Erythroblast (primary cell): ENCODE measurements around the gene PCAT7.

ENCODE experiments used
- GATA1 ChIP-seq: IDR thresholded peaks from 2 replicates; pipeline ENCODE4 v1.6.1; 2011; ENCODE audit warnings: low read depth, mild to moderate bottlenecking, control low read depth, low read length, moderate library complexity
- POLR2A ChIP-seq: IDR thresholded peaks from 2 replicates; pipeline ENCODE4 v1.6.1; 2011; ENCODE audit warnings: mild to moderate bottlenecking, low read length

- TF ChIP-seq POLR2A, result no peak
- no peak for TF ChIP-seq GATA1
These were observed 825 bp upstream of the PCAT7 start for GRCh38 chr9:94554078-94554438.
